K562 (cell line): ENCODE measurements around the gene PPP2R3B. TPM values are rescaled to one million over a fixed set of nuclear protein-coding genes. Genes with fewer than 3 reads are reported as not detected.

ENCODE experiments used
- ATAC-seq: fragments of 200-7000 bp; cut with Tn5 transposase; 3 replicates; pipeline ENCODE4 v1.9.1; 2020; ENCODE audit warnings: moderate library complexity
- BruUV-seq: library from RNA; stranded (reverse); fragments of 400-500 nt; replicated peaks from 2 replicates; lab custom pipeline; 2021; lab: Mats Ljungman, UMichigan
- CTCF ChIA-PET: fragments of 300-600 bp; formaldehyde crosslinking; extraction: SDS; loops from one replicate; lab custom pipeline; 2021; ENCODE audit warnings: low intra/inter-chr PET ratio; lab: Yijun Ruan, JAX
- POLR2A ChIA-PET: fragments of 300-600, 350-650 bp; sonication (Branson Sonifier 250); formaldehyde crosslinking; extraction: SDS; loops from one replicate; lab custom pipeline; 2021; ENCODE audit warnings: antibody characterized with exemption, inconsistent platforms; lab: Yijun Ruan, JAX
- DNase-seq, 4 experiments: peaks; one replicate each; pipeline versions ENCODE4 v3.0.0 to v3.0.0-alpha.2; 2011 to 2018; ENCODE audit warnings: low spot score in 3 of 4, mixed read lengths in 3 of 4; ENCODE audit errors: extremely low read depth in 1 of 4
- FAIRE-seq: peaks from 2 replicates; lab custom pipeline; 2011; peaks lifted over from hg19 to GRCh38; lab: Jason Lieb, UNC
- H2AFZ ChIP-seq: 2 replicates; pipeline ENCODE4 v1.6.0; 2011; ENCODE audit warnings: low read depth, low read length, control low read depth, inconsistent platforms
- H3K27ac ChIP-seq: fragments of 200-600 bp; 3 replicates; pipeline ENCODE4 v1.8.0; 2011; ENCODE audit warnings: low read depth, mild to moderate bottlenecking, control low read depth, inconsistent platforms, low read length, moderate library complexity, mixed read lengths; ENCODE audit errors: extremely low read depth
- H3K27me3 ChIP-seq, 2 experiments: fragments of 300-600 bp in 1 of 2; 2 replicates in 1 of 2; 3 replicates in 1 of 2; pipeline versions ENCODE4 v1.6.0 to v1.8.0; 2011; ENCODE audit warnings: inconsistent platforms in 2 of 2, low read length in 2 of 2, mild to moderate bottlenecking in 1 of 2, mixed read lengths in 1 of 2, moderate library complexity in 1 of 2; ENCODE audit not compliant: control insufficient read depth in 2 of 2, insufficient read depth in 2 of 2
- H3K36me3 ChIP-seq: fragments of 300-600 bp; 3 replicates; pipeline ENCODE4 v1.8.0; 2011; ENCODE audit warnings: mild to moderate bottlenecking, low read length, inconsistent platforms; ENCODE audit not compliant: control insufficient read depth, insufficient read depth
- H3K4me1 ChIP-seq, 2 experiments: fragments of 200-600 bp in 1 of 2; replicated peaks in 1 of 2; 2 replicates in 1 of 2; 3 replicates in 1 of 2; pipeline versions ENCODE4 v1.5.1 to v1.8.0; 2011; ENCODE audit warnings: inconsistent platforms in 2 of 2, low read length in 2 of 2, mild to moderate bottlenecking in 1 of 2, mixed read lengths in 1 of 2, moderate library complexity in 1 of 2; ENCODE audit not compliant: control insufficient read depth in 2 of 2, insufficient read depth in 2 of 2
- H3K4me2 ChIP-seq: 2 replicates; pipeline ENCODE4 v1.6.1; 2011; ENCODE audit warnings: low read length, control low read depth, inconsistent platforms, mixed read lengths; ENCODE audit not compliant: insufficient read depth
- H3K4me3 ChIP-seq: fragments of 200-600 bp; sonication (generic), shearing (Covaris generic); 2 replicates; pipeline ENCODE4 v1.5.1; 2016; ENCODE audit warnings: control low read depth, inconsistent platforms
- H3K79me2 ChIP-seq: fragments of 200-600 bp; 3 replicates; pipeline ENCODE4 v1.8.0; 2011; ENCODE audit warnings: low read length, inconsistent platforms; ENCODE audit not compliant: control insufficient read depth, insufficient read depth
- H3K9ac ChIP-seq, 2 experiments: 2 replicates each; pipeline versions ENCODE4 v1.6.0 to v1.6.1; 2011; ENCODE audit warnings: low read depth in 2 of 2, low read length in 2 of 2, control low read depth in 1 of 2, inconsistent platforms in 1 of 2, mild to moderate bottlenecking in 1 of 2, mixed read lengths in 1 of 2; ENCODE audit not compliant: insufficient read depth in 1 of 2
- H3K9me1 ChIP-seq: one replicate; pipeline ENCODE4 v1.6.0; 2011; ENCODE audit warnings: inconsistent platforms, mild to moderate bottlenecking, low read length, moderate library complexity; ENCODE audit not compliant: control insufficient read depth, insufficient read depth
- H3K9me3 ChIP-seq: replicated peaks from 2 replicates; pipeline ENCODE4 v1.5.1; 2011; ENCODE audit warnings: low read depth, low read length, inconsistent platforms; ENCODE audit not compliant: control insufficient read depth, insufficient read depth
- H4K20me1 ChIP-seq: replicated peaks from 2 replicates; pipeline ENCODE4 v1.6.1; 2011; ENCODE audit warnings: low read length, inconsistent platforms, mixed read lengths; ENCODE audit not compliant: control insufficient read depth, insufficient read depth
- GABPA ChIP-seq: fragments of 200-800 bp; sonication (Bioruptor generic); conservative IDR thresholded peaks from 2 replicates; pipeline ENCODE4 v1.6.1; 2016; ENCODE audit warnings: low read depth, missing genetic modification characterization, missing compliant biosample characterization
- IRF1 ChIP-seq: sonication (generic); formaldehyde crosslinking; IDR thresholded peaks from 2 replicates; pipeline ENCODE4 v1.8.0; 2022; ENCODE audit warnings: missing genetic modification reagents, mild to moderate bottlenecking, borderline replicate concordance
- MCM3 ChIP-seq: fragments of 450-650 bp; IDR thresholded peaks from 2 replicates; pipeline ENCODE4 v1.6.1; 2016
- NFE2 ChIP-seq: IDR thresholded peaks from 2 replicates; pipeline ENCODE4 v1.6.1; 2014; ENCODE audit warnings: antibody characterized with exemption, low read depth
- NONO ChIP-seq, 2 experiments: fragments of 200-400 bp in 1 of 2; fragments of 450-650 bp in 1 of 2; formaldehyde crosslinking in 1 of 2; IDR thresholded peaks; 2 replicates each; pipeline ENCODE4 v1.6.1; 2017; ENCODE audit warnings: low read depth in 2 of 2, mild to moderate bottlenecking in 2 of 2, moderate library complexity in 2 of 2, low read length in 1 of 2
- PPARD ChIP-seq: fragments of 250-450 bp; sonication (Bioruptor Pico); IDR thresholded peaks from 2 replicates; pipeline ENCODE4 v1.8.0; 2022; ENCODE audit warnings: inconsistent platforms, mild to moderate bottlenecking, moderate library complexity
- SREBF2 ChIP-seq: sonication (generic); formaldehyde crosslinking; IDR thresholded peaks from 2 replicates; pipeline ENCODE4 v1.4.0; 2020; ENCODE audit warnings: mild to moderate bottlenecking, missing genetic modification reagents
- XRCC5 ChIP-seq: fragments of 200-400 bp; formaldehyde crosslinking; IDR thresholded peaks from 2 replicates; pipeline ENCODE4 v1.6.1; 2017; ENCODE audit warnings: low read depth, mild to moderate bottlenecking, low read length
- ZBTB8A ChIP-seq: fragments of 450-650 bp; IDR thresholded peaks from 2 replicates; pipeline ENCODE4 v1.6.1; 2018; ENCODE audit warnings: mild to moderate bottlenecking, moderate library complexity; ENCODE audit not compliant: partially characterized antibody
- ZEB2 ChIP-seq: fragments of 450-650 bp; IDR thresholded peaks from 2 replicates; pipeline ENCODE4 v1.6.1; 2016
- ZFP36 ChIP-seq: fragments of 150-350 bp; IDR thresholded peaks from 2 replicates; pipeline ENCODE4 v1.6.1; 2018; ENCODE audit warnings: low read length, low read depth; ENCODE audit not compliant: partially characterized antibody
- ZKSCAN1 ChIP-seq: fragments of 150-350 bp; IDR thresholded peaks from 2 replicates; pipeline ENCODE4 v1.6.1; 2016; ENCODE audit warnings: low read depth, low read length
- ZNF586 ChIP-seq: fragments of 450-650 bp; formaldehyde crosslinking; conservative IDR thresholded peaks from 2 replicates; pipeline ENCODE4 v1.4.0; 2020; ENCODE audit warnings: mild to moderate bottlenecking, moderate library complexity
- ZNF696 ChIP-seq: fragments of 250-450 bp; sonication (Bioruptor Pico); conservative IDR thresholded peaks from 2 replicates; pipeline ENCODE4 v1.4.0; 2020; ENCODE audit warnings: mild to moderate bottlenecking, moderate library complexity
- WGBS: fragments of 100-300 bp; shearing (Covaris generic); methylation state at CpG from one replicate; pipeline ENCODE4 v1.1.6; 2016; ENCODE audit warnings: low coverage, mixed read lengths; ENCODE audit not compliant: insufficient coverage; ENCODE audit errors: missing lambda C conversion rate; 5-methylcytosine and 5-hydroxymethylcytosine counted together
- in situ Hi-C: fragments of 300-500 bp; cut with MboI; formaldehyde crosslinking; loops from 4 replicates; pipeline ENCODE4 v1.15.0; 2018; ENCODE audit warnings: inconsistent platforms, mixed read lengths
- intact Hi-C: fragments of 100-400 bp; cut with micrococcal nuclease; formaldehyde crosslinking; loops from 2 replicates; pipeline ENCODE4 v1.14.2; 2022
- polyA plus RNA-seq, 8 experiments: library from polyadenylated mRNA; depleted of rRNA in 4 of 8; stranded (reverse) in 5 of 8; unstranded in 3 of 8; fragments of >200 nt; fragmentation: Nextera tagmentation in 2 of 8; fragmentation: Illumina TruSeq in 1 of 8; extraction: Ambion mirVana in 2 of 8; extraction: Trizol in 1 of 8; gene quantifications; 2 replicates each; pipeline versions ENCODE4 v1.2.1 to v1.2.3, GENCODE V29; 2011 to 2014; ENCODE audit warnings: inconsistent platforms in 1 of 8, missing spikeins in 1 of 8
- total RNA-seq, 7 experiments: library from RNA; depleted of rRNA in 6 of 7; stranded (reverse); fragments of >200 nt in 6 of 7; fragmentation: Illumina TruSeq in 2 of 7; extraction: Trizol in 2 of 7; gene quantifications; 2 replicates each; pipeline versions ENCODE4 v1.2.1 to v1.2.3, GENCODE V29; 2011 to 2021; ENCODE audit warnings: low replicate concordance in 1 of 7
- TF ChIP-seq, protein P1 (sequence below): IDR thresholded peaks from 2 replicates; pipeline ENCODE4 v1.6.1; 2012; ENCODE audit warnings: low read depth, low read length, improper control_type of control experiment, borderline replicate concordance
- TF ChIP-seq, protein P2 (sequence below): sonication (generic); formaldehyde crosslinking; IDR thresholded peaks from 2 replicates; pipeline ENCODE4 v1.8.0; 2023; ENCODE audit warnings: mild to moderate bottlenecking, missing genetic modification reagents

PPP2R3B gene
- total and polyA plus RNA-seq, 9 of the 15 experiments (the other 6 are each of a cell fraction or from before 2014, with no cell fraction given): 0.04 to 18.2 (median 8.2) TPM; not detected in 1

- TF ChIP-seq NFE2: no peak
Observed at GRCh38 chrX:434946-435345, 48.2 kb upstream of the PPP2R3B start (continued).

- no peak overlapping the region for H3K4me3 ChIP-seq
- no peaks in the 10 kb centered on the region for H3K9me3 ChIP-seq
- ATAC-seq (no peak), FAIRE-seq (no peak), DNase-seq (no peak)
- ChIA-PET POLR2A (no interaction called here), CTCF (no interaction called here)
- H3K36me3 ChIP-seq: no peaks in the 10 kb centered on the region
- BruUV-seq: no TSS peak
- H2AFZ ChIP-seq: no peak overlapping the region
- WGBS: 3% methylated on average over 19 of the region's 26 CpGs
- in situ Hi-C loops (no loop called here), intact Hi-C loops (no loop called here)
- peaks cover 8 to 29% of the 10 kb centered on the region in 2 experiments; a peak in 3 of 5 replicates for H3K27me3 ChIP-seq
- no peaks in the 10 kb centered on the region for H4K20me1 ChIP-seq
- H3K4me1 ChIP-seq: peaks cover 0 to 2% of the 10 kb centered on the region in 2 experiments; a peak in 2 of 5 replicates
- no peaks in the 10 kb centered on the region for H3K9me1 ChIP-seq
- 0 out of 2 replicates have a peak overlapping the region, but pooled peaks have one; percentile 37 for H3K4me2 ChIP-seq
- no peak overlapping the region for H3K9ac ChIP-seq
- H3K79me2 ChIP-seq: no peaks in the 10 kb centered on the region
- no peak overlapping the region for H3K27ac ChIP-seq
- TF ChIP-seq MCM3: no peak
- TF ChIP-seq ZNF586 (CRISPR knock-in tag): no peak
- no peak for TF ChIP-seq ZBTB8A
- TF ChIP-seq, protein P1, sequence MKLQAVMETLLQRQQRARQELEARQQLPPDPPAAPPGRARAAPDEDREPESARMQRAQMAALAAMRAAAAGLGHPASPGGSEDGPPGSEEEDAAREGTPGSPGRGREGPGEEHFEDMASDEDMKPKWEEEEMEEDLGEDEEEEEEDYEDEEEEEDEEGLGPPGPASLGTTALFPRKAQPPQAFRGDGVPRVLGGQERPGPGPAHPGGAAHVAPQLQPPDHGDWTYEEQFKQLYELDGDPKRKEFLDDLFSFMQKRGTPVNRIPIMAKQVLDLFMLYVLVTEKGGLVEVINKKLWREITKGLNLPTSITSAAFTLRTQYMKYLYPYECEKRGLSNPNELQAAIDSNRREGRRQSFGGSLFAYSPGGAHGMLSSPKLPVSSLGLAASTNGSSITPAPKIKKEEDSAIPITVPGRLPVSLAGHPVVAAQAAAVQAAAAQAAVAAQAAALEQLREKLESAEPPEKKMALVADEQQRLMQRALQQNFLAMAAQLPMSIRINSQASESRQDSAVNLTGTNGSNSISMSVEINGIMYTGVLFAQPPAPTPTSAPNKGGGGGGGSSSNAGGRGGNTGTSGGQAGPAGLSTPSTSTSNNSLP: no peak
- TF ChIP-seq ZEB2: no peak
- TF ChIP-seq GABPA: no peak
- TF ChIP-seq ZKSCAN1: no peak
- no peak for TF ChIP-seq SREBF2 (CRISPR knock-in tag)
- no peak for TF ChIP-seq ZFP36
- TF ChIP-seq ZNF696 (CRISPR knock-in tag): no peak
- no peak for TF ChIP-seq XRCC5
- TF ChIP-seq IRF1 (CRISPR knock-in tag): no peak
- TF ChIP-seq PPARD (CRISPR knock-in tag): no peak
- TF ChIP-seq, protein P2, sequence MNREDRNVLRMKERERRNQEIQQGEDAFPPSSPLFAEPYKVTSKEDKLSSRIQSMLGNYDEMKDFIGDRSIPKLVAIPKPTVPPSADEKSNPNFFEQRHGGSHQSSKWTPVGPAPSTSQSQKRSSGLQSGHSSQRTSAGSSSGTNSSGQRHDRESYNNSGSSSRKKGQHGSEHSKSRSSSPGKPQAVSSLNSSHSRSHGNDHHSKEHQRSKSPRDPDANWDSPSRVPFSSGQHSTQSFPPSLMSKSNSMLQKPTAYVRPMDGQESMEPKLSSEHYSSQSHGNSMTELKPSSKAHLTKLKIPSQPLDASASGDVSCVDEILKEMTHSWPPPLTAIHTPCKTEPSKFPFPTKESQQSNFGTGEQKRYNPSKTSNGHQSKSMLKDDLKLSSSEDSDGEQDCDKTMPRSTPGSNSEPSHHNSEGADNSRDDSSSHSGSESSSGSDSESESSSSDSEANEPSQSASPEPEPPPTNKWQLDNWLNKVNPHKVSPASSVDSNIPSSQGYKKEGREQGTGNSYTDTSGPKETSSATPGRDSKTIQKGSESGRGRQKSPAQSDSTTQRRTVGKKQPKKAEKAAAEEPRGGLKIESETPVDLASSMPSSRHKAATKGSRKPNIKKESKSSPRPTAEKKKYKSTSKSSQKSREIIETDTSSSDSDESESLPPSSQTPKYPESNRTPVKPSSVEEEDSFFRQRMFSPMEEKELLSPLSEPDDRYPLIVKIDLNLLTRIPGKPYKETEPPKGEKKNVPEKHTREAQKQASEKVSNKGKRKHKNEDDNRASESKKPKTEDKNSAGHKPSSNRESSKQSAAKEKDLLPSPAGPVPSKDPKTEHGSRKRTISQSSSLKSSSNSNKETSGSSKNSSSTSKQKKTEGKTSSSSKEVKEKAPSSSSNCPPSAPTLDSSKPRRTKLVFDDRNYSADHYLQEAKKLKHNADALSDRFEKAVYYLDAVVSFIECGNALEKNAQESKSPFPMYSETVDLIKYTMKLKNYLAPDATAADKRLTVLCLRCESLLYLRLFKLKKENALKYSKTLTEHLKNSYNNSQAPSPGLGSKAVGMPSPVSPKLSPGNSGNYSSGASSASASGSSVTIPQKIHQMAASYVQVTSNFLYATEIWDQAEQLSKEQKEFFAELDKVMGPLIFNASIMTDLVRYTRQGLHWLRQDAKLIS: no peak
- TF ChIP-seq NONO (IDR thresholded peaks at IDR 0.05; ENCODE audit: low read depth in 2 of 2, low read length in 1 of 2): no peak
Observed at GRCh38 chrX:433771-434170, 47.1 kb upstream of the PPP2R3B start.
